Ectodermal cell (in vitro differentiated cells): ENCODE measurements around the gene CADPS.

Source experiments
- H3K27ac ChIP-seq: 2 replicates; pipeline ENCODE4 v1.7.0; 2013; ENCODE audit warnings: mild to moderate bottlenecking, low read depth, low read length; ENCODE audit not compliant: insufficient read depth, poor library complexity, severe bottlenecking
- H3K27me3 ChIP-seq: 2 replicates; pipeline ENCODE4 v1.7.0; 2013; ENCODE audit warnings: mild to moderate bottlenecking, low read length; ENCODE audit not compliant: insufficient read depth, control insufficient read depth, poor library complexity, severe bottlenecking
- H3K36me3 ChIP-seq: one replicate; pipeline ENCODE4 v1.7.0; 2013; ENCODE audit warnings: low read length; ENCODE audit not compliant: control insufficient read depth, insufficient read depth
- H3K4me1 ChIP-seq: one replicate; pipeline ENCODE4 v1.7.0; 2013; ENCODE audit warnings: low read length; ENCODE audit not compliant: control insufficient read depth, insufficient read depth
- H3K4me3 ChIP-seq: 2 replicates; pipeline ENCODE4 v1.7.0; 2013; ENCODE audit warnings: low read depth, low read length, control low read depth; ENCODE audit not compliant: insufficient read depth
- H3K9me3 ChIP-seq: 2 replicates; pipeline ENCODE4 v1.7.0; 2013; ENCODE audit warnings: mild to moderate bottlenecking, low read length, moderate library complexity; ENCODE audit not compliant: control insufficient read depth
- WGBS, 2 experiments: methylation state at CpG; one replicate each; pipeline ENCODE4 v1.1.7; 2013; ENCODE audit warnings: missing lambda C conversion rate in 2 of 2; 5-methylcytosine and 5-hydroxymethylcytosine counted together

CADPS gene

DNA sequence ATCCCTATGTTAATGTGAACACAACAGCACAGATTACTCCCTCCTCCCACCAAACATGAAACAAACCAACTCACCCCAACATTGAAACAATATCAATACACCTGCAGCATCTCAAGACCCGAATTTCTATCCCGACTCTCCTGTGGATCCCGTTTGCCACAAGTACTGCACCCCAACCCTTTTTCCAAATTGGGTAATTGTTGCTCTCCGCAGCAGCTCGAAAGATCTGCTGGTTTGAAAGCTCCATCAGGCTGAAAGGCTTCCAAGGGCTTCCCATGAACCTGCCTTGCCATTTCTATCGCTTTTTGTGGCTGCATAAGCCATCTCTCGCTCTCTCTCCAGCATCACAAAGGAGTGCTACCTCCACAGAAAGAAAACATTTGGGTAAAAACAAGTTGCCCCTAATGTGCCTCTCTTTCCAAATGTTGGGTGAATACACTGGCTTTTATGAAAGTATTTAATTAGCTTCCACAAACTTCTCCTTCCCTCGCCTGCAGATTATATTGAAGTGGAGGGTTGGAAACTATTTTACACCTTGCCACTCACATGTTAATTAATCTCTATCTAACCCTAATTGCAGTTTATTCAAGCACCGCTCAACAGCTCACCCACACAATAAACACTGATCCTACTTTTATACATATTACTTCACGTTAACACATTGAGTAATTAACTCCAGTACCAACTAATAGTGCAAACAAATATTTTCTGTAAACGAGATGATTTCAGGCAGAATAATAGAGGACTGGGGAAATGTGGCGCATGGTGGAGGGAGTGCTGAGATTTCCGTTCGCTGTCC lies 499.4 kb downstream of the CADPS start:
- no peak overlapping the region for H3K27ac ChIP-seq
- 5 to 8% methylated on average over 9 to 14 of the region's 14 CpGs for WGBS, 2 experiments
- H3K27me3 ChIP-seq, result peaks cover 100% of the 10 kb centered on the region
- peaks cover 39% of the 10 kb centered on the region for H3K4me1 ChIP-seq
- H3K9me3 ChIP-seq, result no peaks in the 10 kb centered on the region
- H3K36me3 ChIP-seq, result no peaks in the 10 kb centered on the region
- no peak overlapping the region for H3K4me3 ChIP-seq

DNA sequence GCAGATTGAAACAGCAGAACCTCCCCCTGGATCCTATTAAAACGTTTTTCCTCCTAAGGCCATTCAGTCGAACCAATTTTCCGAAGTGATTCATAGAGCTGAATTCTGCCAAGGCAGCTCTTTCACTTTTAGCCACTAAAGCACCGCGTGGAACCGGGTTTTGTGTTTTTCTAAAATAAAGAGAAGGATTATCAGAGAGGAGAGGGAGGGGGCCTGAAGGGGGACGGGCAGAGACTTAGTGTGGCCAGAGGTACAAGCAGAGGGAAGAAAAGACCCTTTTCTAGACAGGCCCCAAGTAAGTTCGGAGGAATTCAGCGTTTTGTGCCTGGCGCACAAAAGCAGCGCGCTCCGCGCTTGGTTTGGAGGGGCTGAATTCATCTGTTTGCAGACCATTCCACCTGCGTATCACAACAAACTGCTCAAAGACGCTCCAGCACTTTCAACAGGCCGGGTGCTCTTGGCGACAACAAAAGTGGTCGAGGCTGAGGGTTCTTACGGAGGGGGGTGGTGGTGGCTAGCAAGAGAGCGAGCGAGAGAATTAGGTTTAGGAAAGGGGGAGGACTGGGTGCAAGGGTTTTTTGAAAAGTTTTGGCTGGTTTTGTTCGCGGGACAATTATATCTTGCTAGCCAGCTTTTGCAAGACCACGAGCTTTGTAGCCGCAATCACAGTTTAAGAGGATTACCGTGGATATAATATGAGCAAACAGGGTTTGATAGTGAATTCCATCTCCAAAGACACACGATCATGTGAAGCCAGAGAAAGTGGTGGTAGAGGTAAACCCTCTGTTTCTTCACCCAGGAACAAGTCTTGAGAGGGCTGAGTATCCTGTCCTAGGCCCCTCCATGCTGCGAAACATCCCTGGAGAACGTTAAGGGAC lies 500.6 kb downstream of the CADPS start:
- peak overlapping the region; percentile 37 for H3K4me3 ChIP-seq

DNA sequence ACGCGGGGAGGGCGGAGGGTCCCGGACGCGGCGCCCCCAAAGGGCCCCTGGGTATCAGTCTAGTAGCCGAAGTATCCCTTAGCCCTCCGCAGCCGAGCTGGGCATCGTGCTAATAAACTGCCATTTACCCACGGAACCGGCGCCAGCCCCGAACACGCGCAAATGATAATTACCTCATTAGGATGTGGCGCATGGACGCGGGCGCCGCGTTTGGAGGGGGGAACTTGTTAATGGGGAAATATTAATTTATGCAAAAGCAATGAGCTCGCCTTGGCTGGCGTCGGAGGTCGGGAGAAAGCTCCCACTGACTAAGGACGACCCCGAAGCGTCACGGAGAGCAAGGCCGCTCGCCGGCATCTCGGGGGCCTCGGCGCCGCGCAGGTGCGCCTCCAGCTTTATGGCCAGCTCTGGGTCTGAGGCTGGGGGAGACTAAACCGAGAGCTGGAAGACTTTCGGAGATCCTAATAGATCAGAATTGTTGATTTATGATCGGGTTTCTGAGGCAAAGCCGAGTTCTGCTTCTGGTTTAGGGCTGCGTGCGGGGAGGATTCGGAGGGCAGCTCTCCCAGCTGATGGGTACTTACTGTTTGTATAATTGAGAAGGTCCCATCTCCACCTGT lies 501.4 kb downstream of the CADPS start:
- peak overlapping the region; percentile 30 for H3K27ac ChIP-seq
- H3K4me3 ChIP-seq, result peak overlapping the region; percentile 37
- peaks cover 39% of the 10 kb centered on the region for H3K4me1 ChIP-seq
- peaks cover 100% of the 10 kb centered on the region for H3K27me3 ChIP-seq
- WGBS, 2 experiments, result 1% methylated on average over 47 of the region's 47 CpGs
- no peaks in the 10 kb centered on the region for H3K36me3 ChIP-seq
- H3K9me3 ChIP-seq, result no peaks in the 10 kb centered on the region

More for the DNA sequence above, 500.6 kb downstream of the CADPS start:
- Histone ChIP-seq H3K9me3 (no peaks in the 10 kb centered on the region), H3K27ac (peak overlapping the region; percentile 30), H3K27me3 (peaks cover 100% of the 10 kb centered on the region), H3K4me1 (peaks cover 39% of the 10 kb centered on the region), H3K36me3 (no peaks in the 10 kb centered on the region)
- WGBS, 2 experiments, result 1% methylated on average over 30 of the region's 30 CpGs

DNA sequence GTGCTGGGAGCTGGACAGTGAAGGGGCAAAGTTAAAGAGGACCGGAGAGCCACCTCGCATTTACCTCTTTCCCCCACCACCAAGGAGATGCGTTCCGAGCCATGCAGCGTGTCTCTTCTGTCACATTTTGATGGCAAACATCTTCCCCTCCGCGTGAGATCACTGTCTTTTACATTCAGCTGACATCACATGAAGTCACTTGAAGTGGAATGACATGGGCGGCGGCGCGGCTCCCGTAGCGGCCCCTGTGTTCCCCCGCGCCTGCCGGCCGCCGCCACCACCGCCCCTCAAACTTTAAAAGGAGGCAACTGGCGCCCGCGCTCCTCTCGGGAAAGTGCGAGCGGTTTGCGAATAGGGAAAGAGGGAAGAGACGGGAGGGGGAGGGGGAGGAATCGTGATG lies 502.0 kb downstream of the CADPS start, which contains the start of gene FEZF2:
TSS of gene FEZF2 (minus strand) at position 336 of the 400 bp plus-strand sequence. CDS start 682 bp downstream, outside the sequence.
- H3K27ac ChIP-seq, result peak within 1 kb of the TSS; percentile 30
- H3K4me3 ChIP-seq, result peak within 1 kb of the TSS; percentile 37
- H3K4me1 ChIP-seq, result peaks cover 35% of the 10 kb centered on the region
- peaks cover 100% of the 10 kb centered on the region for H3K27me3 ChIP-seq
- 0% methylated on average over 28 of the region's 28 CpGs for WGBS, 2 experiments
- no peaks in the 10 kb centered on the region for H3K36me3 ChIP-seq
- H3K9me3 ChIP-seq, result no peaks in the 10 kb centered on the region

DNA sequence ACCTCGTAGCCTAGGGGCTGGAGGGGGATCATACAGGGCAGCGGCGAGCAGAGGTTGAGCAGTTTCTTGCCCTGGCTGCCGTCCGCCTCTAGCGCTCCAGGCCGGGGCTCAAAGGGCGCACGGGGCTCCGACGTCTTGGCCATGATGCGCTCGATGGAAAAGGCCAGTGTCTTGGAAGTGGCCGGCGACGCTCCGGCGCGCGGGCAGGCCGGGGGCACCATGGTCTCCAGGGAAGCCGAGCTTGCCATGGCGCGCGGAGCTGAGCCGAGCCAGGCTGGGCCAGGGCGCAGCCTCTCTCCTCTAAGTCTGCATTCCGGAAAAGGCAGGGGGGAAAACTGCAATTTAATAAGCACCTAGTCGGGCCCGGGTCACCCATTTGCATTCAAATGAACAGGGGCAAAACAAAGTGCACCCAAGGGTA lies 502.6 kb downstream of the CADPS start:
- H3K36me3 ChIP-seq, result no peaks in the 10 kb centered on the region
- no peak overlapping the region for H3K27ac ChIP-seq
- H3K9me3 ChIP-seq, result no peaks in the 10 kb centered on the region
- 0% methylated on average over 30 of the region's 30 CpGs for WGBS, 2 experiments
- H3K4me3 ChIP-seq, result peak overlapping the region; percentile 37
- peaks cover 36% of the 10 kb centered on the region for H3K4me1 ChIP-seq
- H3K27me3 ChIP-seq, result peaks cover 100% of the 10 kb centered on the region

DNA sequence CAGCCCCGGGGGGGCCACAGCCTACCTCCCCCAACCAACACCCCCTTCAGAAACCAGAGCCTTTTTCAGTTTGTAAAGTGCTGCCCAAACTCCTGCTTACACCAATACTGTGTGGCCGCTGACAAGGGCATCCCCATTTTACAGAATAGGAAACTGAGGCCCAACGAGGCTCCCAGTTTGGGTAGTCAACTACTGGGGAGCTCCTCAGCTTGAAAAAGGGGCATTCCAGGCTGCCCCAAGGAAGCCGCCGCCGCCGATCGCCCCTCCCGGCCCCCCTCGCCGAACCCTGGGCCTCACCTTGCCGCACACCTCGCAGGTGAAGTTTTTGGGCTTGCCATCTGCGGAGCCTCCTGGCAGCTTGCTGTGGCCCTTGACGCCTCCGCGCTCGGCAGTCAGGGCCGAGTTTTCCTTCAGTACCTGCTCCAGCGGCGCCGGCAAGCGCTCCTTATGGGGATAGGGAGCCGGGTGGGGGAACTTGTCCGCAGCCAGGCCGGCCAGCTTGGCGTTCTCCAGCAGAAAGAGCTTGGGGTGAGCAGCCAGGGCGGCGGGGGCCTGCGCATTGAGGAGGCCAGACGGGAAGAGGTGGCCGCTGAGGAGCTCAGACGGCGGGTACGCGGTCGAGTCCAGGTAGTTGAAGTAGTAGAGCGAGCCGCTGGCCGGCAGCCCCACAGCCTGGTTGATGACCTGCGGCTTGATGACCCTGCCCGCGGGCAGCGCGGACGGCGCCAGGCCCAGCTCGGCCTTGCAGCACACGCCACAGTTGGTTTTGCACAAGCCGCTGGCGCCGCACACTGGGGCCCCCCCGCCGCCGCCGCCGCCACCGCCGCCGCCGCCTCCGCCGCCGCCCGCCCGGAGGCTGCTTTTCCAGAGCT lies 503.3 kb downstream of the CADPS start:
- peaks cover 100% of the 10 kb centered on the region for H3K27me3 ChIP-seq
- WGBS, 2 experiments, result 1% methylated on average over 66 of the region's 66 CpGs
- peak overlapping the region; percentile 37 for H3K4me3 ChIP-seq
- H3K9me3 ChIP-seq, result no peaks in the 10 kb centered on the region
- no peak overlapping the region for H3K27ac ChIP-seq
- H3K36me3 ChIP-seq, result no peaks in the 10 kb centered on the region
- H3K4me1 ChIP-seq, result peaks cover 37% of the 10 kb centered on the region

DNA sequence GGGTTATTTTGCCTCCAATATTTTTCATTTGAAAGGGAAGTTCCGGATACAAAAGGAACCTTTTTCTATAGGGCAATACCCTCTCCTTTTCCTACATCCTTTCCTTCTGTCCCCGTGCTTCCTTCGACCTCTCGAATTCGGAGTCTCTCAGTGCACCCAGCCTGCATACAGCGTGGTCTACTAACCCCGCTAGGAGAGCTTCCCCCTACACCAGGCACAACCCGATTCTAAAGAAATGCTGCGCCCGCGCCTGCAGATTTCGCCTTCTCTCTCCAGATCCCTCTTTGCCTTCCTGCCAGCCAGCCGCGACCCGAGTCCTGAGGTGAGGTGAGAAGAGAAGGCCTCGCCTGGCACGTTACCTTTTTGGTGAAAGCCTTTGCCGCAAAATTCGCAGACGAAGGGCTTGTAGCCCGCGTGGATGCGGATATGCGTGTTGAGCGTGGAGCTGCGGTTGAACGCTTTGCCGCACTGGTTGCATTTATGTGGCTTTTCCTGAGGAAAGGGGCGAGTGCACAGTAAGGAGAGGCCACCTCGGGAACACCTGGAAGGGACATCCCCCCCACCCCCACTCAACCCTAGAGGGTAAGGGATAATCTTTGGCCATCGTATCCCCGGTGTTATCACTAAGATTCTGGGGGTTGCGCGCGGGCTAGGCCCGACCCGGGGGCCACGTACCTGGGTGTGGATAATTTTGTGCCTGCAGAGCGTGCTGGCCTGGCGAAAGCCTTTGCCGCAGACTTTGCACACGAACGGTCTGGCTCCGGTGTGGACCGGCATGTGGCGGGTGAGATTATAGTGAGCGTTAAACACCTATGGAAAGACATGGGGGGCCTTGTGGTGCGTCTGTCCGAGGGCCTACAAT lies 504.1 kb downstream of the CADPS start:
- 3% methylated on average over 49 of the region's 49 CpGs for WGBS, 2 experiments
- Histone ChIP-seq H3K4me3 (peak overlapping the region; percentile 24), H3K4me1 (peaks cover 44% of the 10 kb centered on the region), H3K27me3 (peaks cover 100% of the 10 kb centered on the region), H3K36me3 (no peaks in the 10 kb centered on the region), H3K27ac (no peak overlapping the region), H3K9me3 (no peaks in the 10 kb centered on the region)

DNA sequence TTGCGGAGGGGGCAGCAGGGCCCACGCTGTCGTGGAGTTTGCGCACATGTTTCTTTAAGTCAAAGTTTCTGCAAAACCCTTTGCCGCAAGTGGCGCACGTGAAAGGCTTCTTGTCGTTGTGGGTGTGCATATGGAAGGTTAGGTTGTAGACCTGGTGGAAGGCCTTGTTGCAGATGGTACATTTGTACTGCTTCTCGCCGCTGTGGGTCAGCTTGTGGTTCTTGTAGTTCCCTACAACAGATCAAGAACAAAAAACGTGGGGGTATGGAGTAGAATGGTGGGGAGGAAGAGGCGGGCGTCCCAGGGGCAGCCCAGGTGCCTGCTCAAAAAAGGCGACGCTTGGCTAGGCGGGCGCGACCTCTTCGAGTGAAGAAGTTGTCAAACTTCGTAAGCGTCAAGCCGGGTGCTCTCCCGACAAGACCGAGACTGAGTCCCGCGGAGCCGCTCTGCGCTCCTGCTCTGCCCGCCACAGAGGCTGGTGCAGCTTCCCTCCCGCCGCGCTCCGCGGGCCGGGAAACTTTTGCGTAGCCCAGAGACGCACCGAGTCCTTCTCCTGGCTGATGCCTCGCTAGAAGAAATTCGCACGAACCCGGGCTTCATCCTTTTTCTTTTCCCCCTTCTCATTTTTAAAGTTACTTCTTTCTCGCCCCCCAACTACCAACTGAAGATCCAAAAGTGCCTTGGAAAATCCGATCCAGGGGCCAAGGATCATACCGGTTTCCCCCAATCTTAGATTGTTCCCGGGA lies 504.9 kb downstream of the CADPS start:
- WGBS, 2 experiments, result 1 to 2% methylated on average over 46 of the region's 46 CpGs
- H3K27ac ChIP-seq, result no peak overlapping the region
- H3K4me3 ChIP-seq, result peak overlapping the region; percentile 24
- peaks cover 52% of the 10 kb centered on the region for H3K4me1 ChIP-seq
- peaks cover 100% of the 10 kb centered on the region for H3K27me3 ChIP-seq
- H3K36me3 ChIP-seq, result no peaks in the 10 kb centered on the region
- no peaks in the 10 kb centered on the region for H3K9me3 ChIP-seq
